ENCODE data around the gene KRTAP3-3. TPM values are rescaled to one million over a fixed set of nuclear protein-coding genes. Genes with fewer than 3 reads are reported as not detected.

KRTAP3-3 gene
- total and polyA plus RNA-seq, 2 of the 8 experiments (the other 6 are each of a cell fraction or from before 2014, with no cell fraction given), result not detected

DNA sequence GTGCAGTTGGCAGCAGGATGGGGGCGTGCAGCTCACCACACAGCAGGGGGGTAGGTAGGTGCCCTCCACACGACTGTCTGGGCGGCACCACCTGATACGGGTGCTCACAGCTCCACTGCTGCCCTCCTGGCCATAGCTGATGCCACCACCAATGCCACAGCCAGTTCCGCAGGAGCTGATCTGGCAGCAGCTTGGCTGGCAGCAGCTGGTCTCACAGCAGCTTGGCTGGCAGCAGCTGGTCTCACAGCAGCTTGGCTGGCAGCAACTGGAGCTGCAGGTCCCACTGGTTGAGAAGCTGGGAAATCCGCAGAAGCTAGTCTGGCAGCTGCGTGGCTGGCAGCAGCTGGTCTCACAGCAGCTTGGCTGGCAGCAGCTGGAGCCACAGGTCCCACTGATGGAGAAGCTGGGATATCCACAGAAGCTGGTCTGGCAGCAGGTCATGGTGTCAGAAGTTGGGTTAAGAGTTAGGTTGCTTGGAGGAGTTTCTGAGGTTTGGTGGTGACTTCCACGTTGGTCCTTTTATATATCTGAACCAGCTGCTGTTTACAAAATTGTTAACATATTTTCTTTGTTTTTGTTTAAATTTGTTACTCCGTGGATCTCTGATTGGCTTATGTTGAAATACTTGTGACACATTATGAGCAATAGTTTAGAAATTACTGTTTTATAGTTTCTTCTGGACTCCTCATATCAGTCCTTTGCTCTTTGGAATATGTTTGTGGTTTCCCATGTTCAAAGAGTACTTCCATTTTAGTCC is 32.9 kb upstream of the KRTAP3-3 start, which contains the start of gene KRTAP1-5:
Gene KRTAP1-5, minus strand, starts transcription at position 494 of the 757 bp plus-strand sequence. Its CDS starts 53 bp downstream, at position 441.
- H3K23me2 ChIP-seq (ENCODE audit: low read depth, low read length), result no peaks in the 10 kb centered on the region
- H4K8ac ChIP-seq (ENCODE audit: extremely low read depth, insufficient read depth, low read length), result no peak within 1 kb of the TSS
- H2AK5ac ChIP-seq (ENCODE audit: low read depth, low read length), result no peak within 1 kb of the TSS
- no peaks in the 10 kb centered on the region for H4K20me1 ChIP-seq (replicated peaks in 1 of 2; ENCODE audit: control insufficient read depth in 1 of 2, insufficient read depth in 2 of 2, low read length in 2 of 2)
- no peak within 1 kb of the TSS for H3K4me3 ChIP-seq (ENCODE audit: extremely low read depth in 1 of 4, insufficient read depth in 2 of 4, low read depth in 3 of 4, low read length in 4 of 4)
- H3K9me3 ChIP-seq (ENCODE audit: insufficient read depth in 2 of 2, low read depth in 1 of 2, low read length in 1 of 2), result no peaks in the 10 kb centered on the region
- no peak within 1 kb of the TSS for H2BK12ac ChIP-seq (ENCODE audit: low read depth, low read length)
- ChIA-PET CTCF (ENCODE audit: partially characterized antibody) (no interaction called here), POLR2A (ENCODE audit: partially characterized antibody) (no interaction called here)
- no peak within 1 kb of the TSS for H3K27ac ChIP-seq (ENCODE audit: low read depth, low read length)
- 86% methylated on average over 8 of the region's 9 CpGs; no CpG with 5 or more reads in 1 of the 2 experiments for WGBS, 2 experiments (ENCODE audit: extremely low coverage in 1 of 2, insufficient coverage in 1 of 2, insufficient read length in 1 of 2, insufficient replicate concordance in 2 of 2, low coverage in 1 of 2, low lambda C conversion rate in 2 of 2, missing lambda C conversion rate in 1 of 2)
- no peaks in the 10 kb centered on the region for H3K27me3 ChIP-seq (replicated peaks in 1 of 4; ENCODE audit: control insufficient read depth in 3 of 4, extremely low read depth in 1 of 4, insufficient read depth in 3 of 4, low read length in 3 of 4)
- no peak for FAIRE-seq
- H3K14ac ChIP-seq (ENCODE audit: insufficient read length), result no peak within 1 kb of the TSS
- H3K4ac ChIP-seq (replicated peaks; ENCODE audit: insufficient read length, low read depth, low read length), result no peak within 1 kb of the TSS
- no peak for DNase-seq (ENCODE audit: low read depth in 1 of 2, low spot score in 2 of 2)
- H4K5ac ChIP-seq (ENCODE audit: insufficient read length, low read depth, low read length), result no peak within 1 kb of the TSS
- H3K56ac ChIP-seq (replicated peaks; ENCODE audit: insufficient read length, low read depth, low read length), result no peak within 1 kb of the TSS
- H2AFZ ChIP-seq (ENCODE audit: low read length), result no peak within 1 kb of the TSS
- no peak within 1 kb of the TSS for H2BK15ac ChIP-seq (ENCODE audit: low read length)
- no peak within 1 kb of the TSS for H2BK20ac ChIP-seq (ENCODE audit: low read length)
- no peak for TF ChIP-seq SAP30 (IDR thresholded peaks at IDR 0.05; ENCODE audit: insufficient read depth, insufficient replicate concordance, low read length)
- TF ChIP-seq SP1 (IDR thresholded peaks at IDR 0.05; ENCODE audit: low read depth, low read length), result no peak
- TF ChIP-seq TBP (IDR thresholded peaks at IDR 0.05; ENCODE audit: low read depth, low read length), result no peak
- no peak for TF ChIP-seq KDM4A (IDR thresholded peaks at IDR 0.05; ENCODE audit: low read depth, low read length, severe bottlenecking)
- no peak for TF ChIP-seq HDAC2 (IDR thresholded peaks at IDR 0.05; ENCODE audit: borderline replicate concordance in 1 of 2, low read depth in 2 of 2, low read length in 2 of 2)
- no peak for TF ChIP-seq RFX5 (IDR thresholded peaks at IDR 0.05; ENCODE audit: borderline replicate concordance, low read depth, low read length)
- TF ChIP-seq RNF2 (IDR thresholded peaks at IDR 0.05; ENCODE audit: borderline replicate concordance, low read depth, low read length, missing control alignments, poor library complexity, severe bottlenecking), result no peak
- TF ChIP-seq EZH2 (IDR thresholded peaks at IDR 0.05; ENCODE audit: low read depth, low read length, severe bottlenecking), result no peak
- TF ChIP-seq ZNF274 (IDR thresholded peaks at IDR 0.05; ENCODE audit: borderline replicate concordance, extremely low read depth, low read length), result no peak
- no peak for TF ChIP-seq SIRT6 (IDR thresholded peaks at IDR 0.05; ENCODE audit: low read length)
- TF ChIP-seq KDM5A (IDR thresholded peaks at IDR 0.05; ENCODE audit: low read length), result no peak
- TF ChIP-seq BRCA1 (IDR thresholded peaks at IDR 0.05; ENCODE audit: low read depth, low read length), result no peak
- TF ChIP-seq SUZ12 (IDR thresholded peaks at IDR 0.05; ENCODE audit: low read length), result no peak
- H3K18ac ChIP-seq (ENCODE audit: extremely low read depth, low read length), result no peak within 1 kb of the TSS
- H3K4me2 ChIP-seq (ENCODE audit: insufficient read depth in 1 of 2, low read depth in 2 of 2, low read length in 2 of 2), result no peak within 1 kb of the TSS
- H3K23ac ChIP-seq (ENCODE audit: insufficient read length), result no peak within 1 kb of the TSS
- no peak within 1 kb of the TSS for H4K91ac ChIP-seq (replicated peaks; ENCODE audit: insufficient read length, low read length)
- H3K79me2 ChIP-seq (ENCODE audit: control insufficient read depth in 1 of 2, insufficient read depth in 2 of 2, low read length in 2 of 2), result no peaks in the 10 kb centered on the region
- no peak within 1 kb of the TSS for H3K9ac ChIP-seq (replicated peaks in 1 of 4; ENCODE audit: extremely low read depth in 1 of 4, low read depth in 3 of 4, low read length in 3 of 4)
- no peaks in the 10 kb centered on the region for H3K79me1 ChIP-seq (ENCODE audit: low read depth, low read length)
- H2BK120ac ChIP-seq (replicated peaks; ENCODE audit: low read depth, low read length), result no peak within 1 kb of the TSS
- no peaks in the 10 kb centered on the region for H3K36me3 ChIP-seq (ENCODE audit: control insufficient read depth in 2 of 4, insufficient read depth in 4 of 4, low read length in 3 of 4)
- H2BK5ac ChIP-seq (ENCODE audit: low read depth, low read length), result no peak within 1 kb of the TSS
- no peaks in the 10 kb centered on the region; a peak in 1 of 7 replicates for H3K4me1 ChIP-seq (replicated peaks in 1 of 4; ENCODE audit: control insufficient read depth in 3 of 4, insufficient read depth in 4 of 4, low read length in 3 of 4)
